Panc1 (cell line): ENCODE results near the gene FIGN. TPM values are rescaled to one million over a fixed set of nuclear protein-coding genes. Genes with fewer than 3 reads are reported as not detected.

Source experiments
- ATAC-seq: fragments of 200-7000 bp; cut with Tn5 transposase; 2 replicates; pipeline ENCODE4 v1.9.1; 2020; ENCODE audit warnings: mild to moderate bottlenecking, moderate library complexity
- BruUV-seq: library from RNA; stranded (reverse); fragments of 400-500 nt; replicated peaks from 2 replicates; lab custom pipeline; 2021; lab: Mats Ljungman, UMichigan
- CTCF ChIA-PET: fragments of 300-600 bp; sonication (Branson Sonifier 250); formaldehyde crosslinking; loops from one replicate; lab custom pipeline; 2022; ENCODE audit warnings: antibody characterized with exemption; lab: Charles Lee
- POLR2A ChIA-PET: fragments of 300-600 bp; sonication (Branson Sonifier 250); formaldehyde crosslinking; loops from one replicate; lab custom pipeline; 2022; ENCODE audit warnings: antibody characterized with exemption; lab: Charles Lee
- DNase-seq: peaks from one replicate; pipeline ENCODE4 v3.0.0-alpha.2; 2010; ENCODE audit warnings: low read depth, low spot score
- H3K27ac ChIP-seq: 2 replicates; pipeline ENCODE4 v1.5.1; 2011; ENCODE audit warnings: mild to moderate bottlenecking, low read length, inconsistent platforms
- H3K27me3 ChIP-seq: fragments of 200-500 bp; sonication (Bioruptor generic); 2 replicates; pipeline ENCODE4 v1.6.0; 2014; ENCODE audit warnings: low read length, inconsistent platforms; ENCODE audit not compliant: control insufficient read depth, insufficient read depth
- H3K36me3 ChIP-seq: fragments of 200-500 bp; sonication (Bioruptor generic); 2 replicates; pipeline ENCODE4 v1.5.1; 2014; ENCODE audit warnings: inconsistent platforms, mild to moderate bottlenecking, low read length, moderate library complexity; ENCODE audit not compliant: control insufficient read depth, insufficient read depth
- H3K4me1 ChIP-seq: 2 replicates; pipeline ENCODE4 v1.5.1; 2011; ENCODE audit warnings: inconsistent platforms, mild to moderate bottlenecking, low read length, moderate library complexity; ENCODE audit not compliant: control insufficient read depth, insufficient read depth
- H3K4me3 ChIP-seq, 2 experiments: 2 replicates each; pipeline ENCODE4 v1.5.1; 2011 to 2012; ENCODE audit warnings: low read depth in 2 of 2, low read length in 2 of 2, mild to moderate bottlenecking in 2 of 2, inconsistent platforms in 1 of 2, moderate library complexity in 1 of 2
- H3K9me3 ChIP-seq: fragments of 200-500 bp; sonication (Bioruptor generic); 2 replicates; pipeline ENCODE4 v1.5.1; 2014; ENCODE audit warnings: low read depth, mild to moderate bottlenecking, inconsistent platforms, low read length, moderate library complexity; ENCODE audit not compliant: control insufficient read depth, insufficient read depth
- POLR2AphosphoS5 ChIP-seq: IDR thresholded peaks from 2 replicates; pipeline ENCODE4 v1.6.1; 2012; ENCODE audit warnings: mild to moderate bottlenecking, low read depth, low read length, moderate library complexity
- SIN3A ChIP-seq: IDR thresholded peaks from 2 replicates; pipeline ENCODE4 v1.6.1; 2012; ENCODE audit warnings: low read depth, mild to moderate bottlenecking, low read length, moderate library complexity, borderline replicate concordance; ENCODE audit not compliant: insufficient read depth
- TCF7L2 ChIP-seq: IDR thresholded peaks from 2 replicates; pipeline ENCODE4 v1.6.1; 2011; ENCODE audit warnings: mild to moderate bottlenecking, low read depth, low read length, inconsistent platforms
- in situ Hi-C: cut with HindIII; loops from 2 replicates; pipeline ENCODE4 v1.10.0; 2016; ENCODE audit warnings: low sequenced_read_pairs, low pct_unique_long_range_greater_than_20kb
- intact Hi-C: fragments of 100-400 bp; cut with micrococcal nuclease; formaldehyde crosslinking; loops from one replicate; pipeline ENCODE4 v1.10.0; 2022; ENCODE audit not compliant: unreplicated experiment
- total RNA-seq: library from RNA; stranded (reverse); gene quantifications from one replicate; pipeline ENCODE4 v1.2.1, GENCODE V29; 2021; ENCODE audit not compliant: unreplicated experiment
- TF ChIP-seq, protein P1 (sequence below): fragments of 450-650 bp; IDR thresholded peaks from 2 replicates; pipeline ENCODE4 v1.5.1; 2017; ENCODE audit warnings: mild to moderate bottlenecking
- TF ChIP-seq, protein P2 (sequence below), 2 experiments: IDR thresholded peaks; 2 replicates each; pipeline ENCODE4 v1.6.1; 2011 to 2012; ENCODE audit warnings: low read depth in 2 of 2, control low read depth in 1 of 2, low read length in 1 of 2, mild to moderate bottlenecking in 1 of 2, moderate library complexity in 1 of 2; ENCODE audit not compliant: insufficient read depth in 1 of 2

The FIGN gene
- total RNA-seq, 1 experiment from 2014 or later = 19.5 TPM

- no TSS peak for BruUV-seq
- ATAC-seq = no peak
- ChIA-PET CTCF (no interaction called here), POLR2A (no interaction called here)
- in situ Hi-C loops (no loop called here), intact Hi-C loops (no loop called here)
- no peak overlapping the region; the same call in 1 of the 2 replicates for H3K27ac ChIP-seq
- no peaks in the 10 kb centered on the region; the same call in 1 of the 2 replicates for H3K36me3 ChIP-seq
- TF ChIP-seq, protein P1, sequence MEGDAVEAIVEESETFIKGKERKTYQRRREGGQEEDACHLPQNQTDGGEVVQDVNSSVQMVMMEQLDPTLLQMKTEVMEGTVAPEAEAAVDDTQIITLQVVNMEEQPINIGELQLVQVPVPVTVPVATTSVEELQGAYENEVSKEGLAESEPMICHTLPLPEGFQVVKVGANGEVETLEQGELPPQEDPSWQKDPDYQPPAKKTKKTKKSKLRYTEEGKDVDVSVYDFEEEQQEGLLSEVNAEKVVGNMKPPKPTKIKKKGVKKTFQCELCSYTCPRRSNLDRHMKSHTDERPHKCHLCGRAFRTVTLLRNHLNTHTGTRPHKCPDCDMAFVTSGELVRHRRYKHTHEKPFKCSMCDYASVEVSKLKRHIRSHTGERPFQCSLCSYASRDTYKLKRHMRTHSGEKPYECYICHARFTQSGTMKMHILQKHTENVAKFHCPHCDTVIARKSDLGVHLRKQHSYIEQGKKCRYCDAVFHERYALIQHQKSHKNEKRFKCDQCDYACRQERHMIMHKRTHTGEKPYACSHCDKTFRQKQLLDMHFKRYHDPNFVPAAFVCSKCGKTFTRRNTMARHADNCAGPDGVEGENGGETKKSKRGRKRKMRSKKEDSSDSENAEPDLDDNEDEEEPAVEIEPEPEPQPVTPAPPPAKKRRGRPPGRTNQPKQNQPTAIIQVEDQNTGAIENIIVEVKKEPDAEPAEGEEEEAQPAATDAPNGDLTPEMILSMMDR = no peak
- TF ChIP-seq TCF7L2 (no peak), SIN3A (no peak), POLR2AphosphoS5 (no peak)
- TF ChIP-seq, protein P2, sequence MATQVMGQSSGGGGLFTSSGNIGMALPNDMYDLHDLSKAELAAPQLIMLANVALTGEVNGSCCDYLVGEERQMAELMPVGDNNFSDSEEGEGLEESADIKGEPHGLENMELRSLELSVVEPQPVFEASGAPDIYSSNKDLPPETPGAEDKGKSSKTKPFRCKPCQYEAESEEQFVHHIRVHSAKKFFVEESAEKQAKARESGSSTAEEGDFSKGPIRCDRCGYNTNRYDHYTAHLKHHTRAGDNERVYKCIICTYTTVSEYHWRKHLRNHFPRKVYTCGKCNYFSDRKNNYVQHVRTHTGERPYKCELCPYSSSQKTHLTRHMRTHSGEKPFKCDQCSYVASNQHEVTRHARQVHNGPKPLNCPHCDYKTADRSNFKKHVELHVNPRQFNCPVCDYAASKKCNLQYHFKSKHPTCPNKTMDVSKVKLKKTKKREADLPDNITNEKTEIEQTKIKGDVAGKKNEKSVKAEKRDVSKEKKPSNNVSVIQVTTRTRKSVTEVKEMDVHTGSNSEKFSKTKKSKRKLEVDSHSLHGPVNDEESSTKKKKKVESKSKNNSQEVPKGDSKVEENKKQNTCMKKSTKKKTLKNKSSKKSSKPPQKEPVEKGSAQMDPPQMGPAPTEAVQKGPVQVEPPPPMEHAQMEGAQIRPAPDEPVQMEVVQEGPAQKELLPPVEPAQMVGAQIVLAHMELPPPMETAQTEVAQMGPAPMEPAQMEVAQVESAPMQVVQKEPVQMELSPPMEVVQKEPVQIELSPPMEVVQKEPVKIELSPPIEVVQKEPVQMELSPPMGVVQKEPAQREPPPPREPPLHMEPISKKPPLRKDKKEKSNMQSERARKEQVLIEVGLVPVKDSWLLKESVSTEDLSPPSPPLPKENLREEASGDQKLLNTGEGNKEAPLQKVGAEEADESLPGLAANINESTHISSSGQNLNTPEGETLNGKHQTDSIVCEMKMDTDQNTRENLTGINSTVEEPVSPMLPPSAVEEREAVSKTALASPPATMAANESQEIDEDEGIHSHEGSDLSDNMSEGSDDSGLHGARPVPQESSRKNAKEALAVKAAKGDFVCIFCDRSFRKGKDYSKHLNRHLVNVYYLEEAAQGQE (IDR thresholded peaks at IDR 0.05; ENCODE audit: insufficient read depth in 1 of 2, low read depth in 2 of 2, low read length in 1 of 2) = no peak
- DNase-seq = no peak
- no peaks in the 10 kb centered on the region for H3K27me3 ChIP-seq
- H3K4me3 ChIP-seq = no peak overlapping the region
- peaks cover 13% of the 10 kb centered on the region; the same call in 1 of the 2 replicates for H3K4me1 ChIP-seq
- H3K9me3 ChIP-seq = no peaks in the 10 kb centered on the region
Observed at GRCh38 chr2:163595028-163595427, 140.8 kb downstream of the FIGN start.

DNA sequence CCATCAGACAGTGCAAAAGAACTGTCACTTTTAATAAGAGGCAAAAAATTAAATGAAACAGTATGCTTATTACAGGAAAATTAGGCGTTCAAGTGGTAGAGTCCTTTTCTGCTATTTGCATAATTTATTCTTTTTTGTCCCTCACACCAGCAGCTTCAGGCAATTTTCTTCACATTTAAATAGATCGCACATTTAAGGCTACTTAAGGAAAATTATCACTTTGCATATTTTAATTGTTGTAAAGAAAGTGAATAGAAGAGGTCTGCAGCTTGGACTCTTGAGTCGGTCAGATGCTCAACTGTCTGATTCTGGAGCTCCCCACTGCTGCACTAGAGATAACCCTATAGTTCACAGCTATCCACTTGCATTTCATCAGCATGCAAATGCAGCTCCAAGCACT, 141.3 kb downstream of the FIGN start:
- intact Hi-C loops = no loop called here

More for the DNA sequence above, 141.3 kb downstream of the FIGN start:
- ChIA-PET POLR2A (no interaction called here), CTCF (no interaction called here)
- no peak overlapping the region for H3K27ac ChIP-seq
- no peaks in the 10 kb centered on the region for H3K27me3 ChIP-seq
- H3K36me3 ChIP-seq = no peaks in the 10 kb centered on the region
- no TSS peak for BruUV-seq
- H3K9me3 ChIP-seq = no peaks in the 10 kb centered on the region
- DNase-seq (no peak), ATAC-seq (no peak)
- peaks cover 8% of the 10 kb centered on the region; the same call in 1 of the 2 replicates for H3K4me1 ChIP-seq
- in situ Hi-C loops = no loop called here
- H3K4me3 ChIP-seq = no peak overlapping the region
- no peak for TF ChIP-seq POLR2AphosphoS5
- TF ChIP-seq, protein P2 (IDR thresholded peaks at IDR 0.05; ENCODE audit: insufficient read depth in 1 of 2, low read depth in 2 of 2, low read length in 1 of 2) = no peak
- TF ChIP-seq TCF7L2 = no peak
- TF ChIP-seq SIN3A = no peak
- TF ChIP-seq, protein P1 = no peak
